Measurements from ENCODE around the gene RPP25L.

RPP25L gene

GRCh38 chr9:34611251-34611810, 566 bp downstream of the RPP25L start:
- DNase-seq (ENCODE audit: low read depth) = no peak

- peak; percentile 16 for DNase-seq (ENCODE audit: low read depth)
These were observed 1.3 kb downstream of the RPP25L start for GRCh38 chr9:34610434-34611206.

- no peak for DNase-seq (ENCODE audit: low read depth)
These were observed 4.6 kb downstream of the RPP25L start for GRCh38 chr9:34607331-34607730.

- no peak for DNase-seq (ENCODE audit: low read depth)
These were observed 5.0 kb downstream of the RPP25L start for GRCh38 chr9:34606905-34607304.

GRCh38 chr9:34606190-34606589, 5.7 kb downstream of the RPP25L start:
- no peak for DNase-seq (ENCODE audit: low read depth)

GRCh38 chr9:34603610-34604231, 8.2 kb downstream of the RPP25L start:
- DNase-seq (ENCODE audit: low read depth) = peak; percentile 54

GRCh38 chr9:34601937-34602573, 9.8 kb downstream of the RPP25L start:
- DNase-seq (ENCODE audit: low read depth) = no peak

GRCh38 chr9:34600908-34601307, 11.0 kb downstream of the RPP25L start:
- DNase-seq (ENCODE audit: low read depth) = no peak

- no peak for DNase-seq (ENCODE audit: low read depth)
These were observed 12.4 kb downstream of the RPP25L start for GRCh38 chr9:34599546-34599945.

GRCh38 chr9:34594177-34594576, 17.7 kb downstream of the RPP25L start:
- DNase-seq (ENCODE audit: low read depth) = no peak

- no peak for DNase-seq (ENCODE audit: low read depth)
These were observed 18.8 kb downstream of the RPP25L start for GRCh38 chr9:34592895-34593601.

GRCh38 chr9:34591917-34592866, 19.7 kb downstream of the RPP25L start:
- no peak for DNase-seq (ENCODE audit: low read depth)

GRCh38 chr9:34591248-34591916, 20.5 kb downstream of the RPP25L start:
- peak; percentile 54 for DNase-seq (ENCODE audit: low read depth)

- DNase-seq (ENCODE audit: low read depth) = no peak
These were observed 21.3 kb downstream of the RPP25L start for GRCh38 chr9:34590381-34591247.

GRCh38 chr9:34589636-34590380, 22.1 kb downstream of the RPP25L start, which contains the start of gene CNTFR:
CNTFR (minus strand) TSS chr9:34589724; CDS start chr9:34568981, 20,743 bp downstream.
- no peak for DNase-seq (ENCODE audit: low read depth)

- DNase-seq (ENCODE audit: low read depth) = no peak
These were observed 22.9 kb downstream of the RPP25L start for GRCh38 chr9:34588671-34589635.

- DNase-seq (ENCODE audit: low read depth) = no peak
These were observed 24.6 kb downstream of the RPP25L start for GRCh38 chr9:34587271-34587670.
